ENCODE measurements around the gene PRKG1. TPM values are rescaled to one million over a fixed set of nuclear protein-coding genes. Genes with fewer than 3 reads are reported as not detected.

Gene PRKG1
- total RNA-seq, 1 donor from 2014 or later: 17.9 TPM

- DNase-seq (ENCODE audit: extremely low spot score in 2 of 2): no peak
- H3K27me3 ChIP-seq: no peaks in the 10 kb centered on the region
- H3K36me3 ChIP-seq: no peaks in the 10 kb centered on the region
- no peaks in the 10 kb centered on the region for H3K4me1 ChIP-seq
- H3K4me3 ChIP-seq: no peak overlapping the region
- no peaks in the 10 kb centered on the region for H3K9me3 ChIP-seq
- intact Hi-C loops (cut with DNase I): no loop called here
- no peak for TF ChIP-seq CTCF (IDR thresholded peaks at IDR 0.05)
- TF ChIP-seq POLR2A (IDR thresholded peaks at IDR 0.05): no peak
- no peak for TF ChIP-seq POLR2AphosphoS5 (IDR thresholded peaks at IDR 0.05; ENCODE audit: insufficient read depth in 1 of 2, low read depth in 1 of 2)
- no peak overlapping the region for H3K27ac ChIP-seq
Observed at GRCh38 chr10:52083422-52083821, 1009.1 kb downstream of the PRKG1 start.

GRCh38 chr10:52092390-52092789, 1018.1 kb downstream of the PRKG1 start:
- H3K4me3 ChIP-seq: no peak overlapping the region
- H3K27ac ChIP-seq: no peak overlapping the region
- no peaks in the 10 kb centered on the region for H3K4me1 ChIP-seq
- no peaks in the 10 kb centered on the region for H3K36me3 ChIP-seq
- H3K27me3 ChIP-seq: no peaks in the 10 kb centered on the region
- H3K9me3 ChIP-seq: no peaks in the 10 kb centered on the region
- TF ChIP-seq CTCF (IDR thresholded peaks at IDR 0.05) (no peak), POLR2AphosphoS5 (IDR thresholded peaks at IDR 0.05; ENCODE audit: insufficient read depth in 1 of 2, low read depth in 1 of 2) (no peak), POLR2A (IDR thresholded peaks at IDR 0.05) (no peak)
- intact Hi-C loops (cut with DNase I): no loop called here
- DNase-seq (ENCODE audit: extremely low spot score in 2 of 2): no peak

GRCh38 chr10:52098130-52098529, 1023.8 kb downstream of the PRKG1 start:
- no peak for DNase-seq (ENCODE audit: extremely low spot score in 2 of 2)
- intact Hi-C loops (cut with DNase I): no loop called here
- TF ChIP-seq POLR2A (IDR thresholded peaks at IDR 0.05): no peak
- no peak for TF ChIP-seq CTCF (IDR thresholded peaks at IDR 0.05)
- no peak for TF ChIP-seq POLR2AphosphoS5 (IDR thresholded peaks at IDR 0.05; ENCODE audit: insufficient read depth in 1 of 2, low read depth in 1 of 2)
- H3K9me3 ChIP-seq: no peaks in the 10 kb centered on the region
- H3K4me3 ChIP-seq: no peak overlapping the region
- no peaks in the 10 kb centered on the region for H3K36me3 ChIP-seq
- no peaks in the 10 kb centered on the region for H3K4me1 ChIP-seq
- no peak overlapping the region for H3K27ac ChIP-seq
- no peaks in the 10 kb centered on the region for H3K27me3 ChIP-seq

- H3K9me3 ChIP-seq: no peaks in the 10 kb centered on the region
- intact Hi-C loops (cut with DNase I): no loop called here
- no peak for DNase-seq (ENCODE audit: extremely low spot score in 2 of 2)
- no peaks in the 10 kb centered on the region for H3K36me3 ChIP-seq
- H3K4me1 ChIP-seq: no peaks in the 10 kb centered on the region
- no peak overlapping the region for H3K27ac ChIP-seq
- no peak overlapping the region for H3K4me3 ChIP-seq
- no peaks in the 10 kb centered on the region for H3K27me3 ChIP-seq
- no peak for TF ChIP-seq POLR2AphosphoS5 (IDR thresholded peaks at IDR 0.05; ENCODE audit: insufficient read depth in 1 of 2, low read depth in 1 of 2)
- TF ChIP-seq POLR2A (IDR thresholded peaks at IDR 0.05): no peak
- no peak for TF ChIP-seq CTCF (IDR thresholded peaks at IDR 0.05)
Observed at GRCh38 chr10:52099026-52099600, 1024.8 kb downstream of the PRKG1 start.

GRCh38 chr10:52100011-52100547, 1025.8 kb downstream of the PRKG1 start:
- TF ChIP-seq POLR2A (IDR thresholded peaks at IDR 0.05) (no peak), CTCF (IDR thresholded peaks at IDR 0.05) (no peak), POLR2AphosphoS5 (IDR thresholded peaks at IDR 0.05; ENCODE audit: insufficient read depth in 1 of 2, low read depth in 1 of 2) (no peak)
- no peaks in the 10 kb centered on the region for H3K36me3 ChIP-seq

More at GRCh38 chr10:52100011-52100547, 1025.8 kb downstream of the PRKG1 start:
- DNase-seq (ENCODE audit: extremely low spot score in 2 of 2): no peak
- Histone ChIP-seq H3K4me3 (no peak overlapping the region), H3K4me1 (no peaks in the 10 kb centered on the region), H3K9me3 (no peaks in the 10 kb centered on the region), H3K27ac (no peak overlapping the region), H3K27me3 (no peaks in the 10 kb centered on the region)
- intact Hi-C loops (cut with DNase I): no loop called here
